ENCODE measurements around the gene COPG2. TPM values are rescaled to one million over a fixed set of nuclear protein-coding genes. Genes with fewer than 3 reads are reported as not detected.

Gene COPG2
- total and polyA plus RNA-seq, 2 of the 13 experiments (the other 11 are each of a cell fraction or from before 2014, with no cell fraction given): 14.1 to 17.7 TPM

DNA sequence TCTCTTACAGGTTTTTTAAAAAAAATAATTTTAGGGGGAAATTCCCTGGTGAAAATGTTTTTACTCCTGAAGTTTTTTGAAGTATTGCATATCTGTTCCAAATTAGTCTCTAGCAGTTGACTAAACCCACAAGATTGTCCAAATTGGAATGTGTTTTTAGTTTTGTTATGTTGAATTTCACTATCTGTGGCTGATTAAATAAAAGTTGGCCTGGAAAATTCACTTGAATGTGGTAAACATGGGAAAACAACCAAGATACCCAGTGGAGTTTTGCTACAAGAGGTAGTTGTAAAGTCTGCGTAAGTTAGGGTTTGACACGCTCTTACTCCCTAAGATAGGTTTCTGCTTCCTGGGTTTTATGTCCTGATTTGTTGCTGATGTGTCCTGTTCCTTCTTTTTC, 14.5 kb upstream of the COPG2 start:
- ChIA-PET CTCF (ENCODE audit: low intra/inter-chr PET ratio, low total read pairs) (no interaction called here), POLR2A (no interaction called here)
- 91% methylated on average over 2 of the region's 2 CpGs for WGBS (ENCODE audit: low lambda C conversion rate)
- BruUV-seq (replicated peaks): no TSS peak
- ATAC-seq (no peak), DNase-seq (ENCODE audit: low spot score) (no peak), FAIRE-seq (no peak)
- Histone ChIP-seq H3K4me3 (replicated peaks in 1 of 3; ENCODE audit: insufficient read depth in 1 of 3, low read depth in 2 of 3, low read length in 3 of 3) (no peak overlapping the region), H2AFZ (ENCODE audit: low read length) (no peak overlapping the region), H3K27ac (ENCODE audit: extremely low read length, insufficient read depth, low read length) (no peak overlapping the region), H3K27me3 (ENCODE audit: control insufficient read depth in 1 of 2, insufficient read depth in 2 of 2, low read length in 2 of 2) (peaks cover 0 to 7% of the 10 kb centered on the region in 2 experiments; a peak in 3 of 5 replicates), H3K4me1 (ENCODE audit: insufficient read depth, low read length) (no peaks in the 10 kb centered on the region), H3K4me2 (ENCODE audit: low read depth, low read length) (no peak overlapping the region), H3K9ac (ENCODE audit: insufficient read depth, low read depth, low read length) (no peak overlapping the region), H3K36me3 (replicated peaks in 1 of 2; ENCODE audit: control insufficient read depth in 1 of 2, insufficient read depth in 2 of 2, low read length in 2 of 2) (no peaks in the 10 kb centered on the region), H4K20me1 (ENCODE audit: insufficient read depth, low read length) (no peaks in the 10 kb centered on the region), H3K9me3 (ENCODE audit: low read length) (no peaks in the 10 kb centered on the region), H3K79me2 (ENCODE audit: insufficient read depth, low read length) (no peaks in the 10 kb centered on the region)
- TF ChIP-seq MAF1 (CRISPR knock-in tag; IDR thresholded peaks at IDR 0.05; ENCODE audit: borderline replicate concordance): no peak
- TF ChIP-seq ZMYM4 (CRISPR knock-in tag; IDR thresholded peaks at IDR 0.05): no peak
- no peak for TF ChIP-seq ETV6 (CRISPR knock-in tag; conservative IDR thresholded peaks at IDR 0.05)
- TF ChIP-seq, protein P1, sequence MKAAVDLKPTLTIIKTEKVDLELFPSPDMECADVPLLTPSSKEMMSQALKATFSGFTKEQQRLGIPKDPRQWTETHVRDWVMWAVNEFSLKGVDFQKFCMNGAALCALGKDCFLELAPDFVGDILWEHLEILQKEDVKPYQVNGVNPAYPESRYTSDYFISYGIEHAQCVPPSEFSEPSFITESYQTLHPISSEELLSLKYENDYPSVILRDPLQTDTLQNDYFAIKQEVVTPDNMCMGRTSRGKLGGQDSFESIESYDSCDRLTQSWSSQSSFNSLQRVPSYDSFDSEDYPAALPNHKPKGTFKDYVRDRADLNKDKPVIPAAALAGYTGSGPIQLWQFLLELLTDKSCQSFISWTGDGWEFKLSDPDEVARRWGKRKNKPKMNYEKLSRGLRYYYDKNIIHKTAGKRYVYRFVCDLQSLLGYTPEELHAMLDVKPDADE (CRISPR knock-in tag; IDR thresholded peaks at IDR 0.05): no peak
- TF ChIP-seq ZNF660 (CRISPR knock-in tag; IDR thresholded peaks at IDR 0.05; ENCODE audit: borderline replicate concordance, low read depth): no peak
- TF ChIP-seq KLF11 (CRISPR knock-in tag; IDR thresholded peaks at IDR 0.05): no peak
- TF ChIP-seq, protein P2, sequence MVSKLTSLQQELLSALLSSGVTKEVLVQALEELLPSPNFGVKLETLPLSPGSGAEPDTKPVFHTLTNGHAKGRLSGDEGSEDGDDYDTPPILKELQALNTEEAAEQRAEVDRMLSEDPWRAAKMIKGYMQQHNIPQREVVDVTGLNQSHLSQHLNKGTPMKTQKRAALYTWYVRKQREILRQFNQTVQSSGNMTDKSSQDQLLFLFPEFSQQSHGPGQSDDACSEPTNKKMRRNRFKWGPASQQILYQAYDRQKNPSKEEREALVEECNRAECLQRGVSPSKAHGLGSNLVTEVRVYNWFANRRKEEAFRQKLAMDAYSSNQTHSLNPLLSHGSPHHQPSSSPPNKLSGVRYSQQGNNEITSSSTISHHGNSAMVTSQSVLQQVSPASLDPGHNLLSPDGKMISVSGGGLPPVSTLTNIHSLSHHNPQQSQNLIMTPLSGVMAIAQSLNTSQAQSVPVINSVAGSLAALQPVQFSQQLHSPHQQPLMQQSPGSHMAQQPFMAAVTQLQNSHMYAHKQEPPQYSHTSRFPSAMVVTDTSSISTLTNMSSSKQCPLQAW (CRISPR knock-in tag; IDR thresholded peaks at IDR 0.05): no peak
- no peak for TF ChIP-seq PTBP1 (IDR thresholded peaks at IDR 0.05; ENCODE audit: low read depth, low read length, poor library complexity, severe bottlenecking)
- no peak for TF ChIP-seq RBM39 (IDR thresholded peaks at IDR 0.05; ENCODE audit: low read depth, low read length, poor library complexity, severe bottlenecking)
- TF ChIP-seq ZBTB4 (CRISPR knock-in tag; IDR thresholded peaks at IDR 0.05; ENCODE audit: borderline replicate concordance): no peak
- no peak for TF ChIP-seq NCOA1 (CRISPR knock-in tag; IDR thresholded peaks at IDR 0.05)
- TF ChIP-seq TRAFD1 (CRISPR knock-in tag; IDR thresholded peaks at IDR 0.05; ENCODE audit: borderline replicate concordance): no peak
- no peak for TF ChIP-seq ZNF598 (CRISPR knock-in tag; IDR thresholded peaks at IDR 0.05; ENCODE audit: borderline replicate concordance)
- TF ChIP-seq GABPA (IDR thresholded peaks at IDR 0.05; ENCODE audit: low read depth, low read length): no peak
- TF ChIP-seq GABPA (CRISPR knock-in tag; IDR thresholded peaks at IDR 0.05; ENCODE audit: low read depth): no peak
- TF ChIP-seq TGIF2 (CRISPR knock-in tag; IDR thresholded peaks at IDR 0.05): no peak
- no peak for TF ChIP-seq IKZF4 (CRISPR knock-in tag; IDR thresholded peaks at IDR 0.05; ENCODE audit: borderline replicate concordance, low read depth, not compliant biosample characterization)
- intact Hi-C loops (cut with micrococcal nuclease; ENCODE audit: unreplicated experiment): no loop called here
- in situ Hi-C loops (cut with HindIII; ENCODE audit: extremely low pct_ligation_motif_present, low pct_unique_long_range_greater_than_20kb): no loop called here
